NCI-H510A treated with DMSO at 0.1 percent for 48 hours (cell line): ENCODE results near the gene ZNF584.
"Not testable (repeated sequence)": the region's sequence is repeated elsewhere in the genome, so short reads cannot be mapped to it uniquely, and the experiment has no call there.

Experiments used
- DNase-seq: peaks from one replicate; lab custom pipeline; 2025; lab: John Stamatoyannopoulos, UW

ZNF584 gene

GRCh38 chr19:58408152-58409009, at the start of gene ZNF584:
Gene ZNF584 (plus strand): TSS chr19:58408649. CDS start chr19:58409148, 499 bp downstream.
- peak; percentile 86 for DNase-seq

GRCh38 chr19:58361900-58362271, 46.6 kb upstream of the ZNF584 start:
- DNase-seq: peak; percentile 44

- DNase-seq: peak; percentile 93
These were observed 46.0 kb upstream of the ZNF584 start, which contains the start of gene ZNF497 for GRCh38 chr19:58362272-58362994. Gene ZNF497 (minus strand): TSS chr19:58362751. CDS start chr19:58357635, 5,116 bp downstream.

GRCh38 chr19:58364146-58364545, 44.3 kb upstream of the ZNF584 start:
- DNase-seq: no peak

GRCh38 chr19:58366585-58367430, 41.6 kb upstream of the ZNF584 start:
- DNase-seq: no peak

GRCh38 chr19:58367698-58368454, 40.6 kb upstream of the ZNF584 start:
- no peak for DNase-seq

- DNase-seq: no peak
These were observed 39.7 kb upstream of the ZNF584 start for GRCh38 chr19:58368561-58369360.

- no peak for DNase-seq
These were observed 35.9 kb upstream of the ZNF584 start for GRCh38 chr19:58372311-58373133.

- no peak for DNase-seq
These were observed 34.2 kb upstream of the ZNF584 start for GRCh38 chr19:58374200-58374599.

- not testable (repeated sequence) for DNase-seq
These were observed 31.7 kb upstream of the ZNF584 start for GRCh38 chr19:58376724-58377123.

GRCh38 chr19:58379246-58379645, 29.2 kb upstream of the ZNF584 start:
- no peak for DNase-seq

GRCh38 chr19:58380037-58380661, 28.3 kb upstream of the ZNF584 start:
- no peak for DNase-seq

GRCh38 chr19:58380662-58381459, 27.6 kb upstream of the ZNF584 start, which contains the start of gene ZNF837:
Gene ZNF837 (minus strand): TSS chr19:58381030. CDS start chr19:58369332, 11,698 bp downstream.
- peak; percentile 96 for DNase-seq

- no peak for DNase-seq
These were observed 26.8 kb upstream of the ZNF584 start for GRCh38 chr19:58381460-58382212.

GRCh38 chr19:58382997-58383603, 25.3 kb upstream of the ZNF584 start:
- DNase-seq: no peak

- DNase-seq: no peak
These were observed 23.0 kb upstream of the ZNF584 start for GRCh38 chr19:58385313-58385890.
